Measurements from ENCODE around the gene ANXA9. TPM values are rescaled to one million over a fixed set of nuclear protein-coding genes. Genes with fewer than 3 reads are reported as not detected.

ANXA9 gene
- total RNA-seq, 1 experiment from 2014 or later = 0.25 TPM

- DNase-seq (ENCODE audit: low read depth) = no peak
Observed at GRCh38 chr1:151003180-151003579, 21.1 kb downstream of the ANXA9 start.

GRCh38 chr1:151005729-151006319 is 23.7 kb downstream of the ANXA9 start:
- no peak for DNase-seq (ENCODE audit: low read depth)

GRCh38 chr1:151006327-151007052 is 24.4 kb downstream of the ANXA9 start, which contains the start of gene MINDY1:
MINDY1 (minus strand) TSS chr1:151006902; CDS start chr1:151002617, 4,285 bp downstream.
- DNase-seq (ENCODE audit: low read depth) = peak; percentile 92

GRCh38 chr1:151007853-151008243 is 25.8 kb downstream of the ANXA9 start:
- DNase-seq (ENCODE audit: low read depth) = no peak

GRCh38 chr1:151008244-151009205 is 26.4 kb downstream of the ANXA9 start, which contains the start of gene PRUNE1:
PRUNE1 (plus strand) TSS chr1:151008449; CDS start chr1:151008633, 184 bp downstream.
- peak; percentile 98 for DNase-seq (ENCODE audit: low read depth)

GRCh38 chr1:151009206-151009587 is 27.1 kb downstream of the ANXA9 start:
- no peak for DNase-seq (ENCODE audit: low read depth)

GRCh38 chr1:151009674-151010345 is 27.7 kb downstream of the ANXA9 start:
- no peak for DNase-seq (ENCODE audit: low read depth)

- no peak for DNase-seq (ENCODE audit: low read depth)
Observed at GRCh38 chr1:151010346-151010726, 28.2 kb downstream of the ANXA9 start.

- no peak for DNase-seq (ENCODE audit: low read depth)
Observed at GRCh38 chr1:151011154-151011850, 29.2 kb downstream of the ANXA9 start.

GRCh38 chr1:151012684-151013471 is 30.8 kb downstream of the ANXA9 start:
- no peak for DNase-seq (ENCODE audit: low read depth)

- DNase-seq (ENCODE audit: low read depth) = no peak
Observed at GRCh38 chr1:151013518-151013917, 31.4 kb downstream of the ANXA9 start.

GRCh38 chr1:151024540-151025146 is 42.6 kb downstream of the ANXA9 start:
- DNase-seq (ENCODE audit: low read depth) = peak; percentile 60

- no peak for DNase-seq (ENCODE audit: low read depth)
Observed at GRCh38 chr1:151026460-151026859, 44.4 kb downstream of the ANXA9 start.

- DNase-seq (ENCODE audit: low read depth) = no peak
Observed at GRCh38 chr1:151032164-151032563, 50.1 kb downstream of the ANXA9 start.

GRCh38 chr1:151035167-151035566 is 53.1 kb downstream of the ANXA9 start:
- DNase-seq (ENCODE audit: low read depth) = no peak

- no peak for DNase-seq (ENCODE audit: low read depth)
Observed at GRCh38 chr1:151036356-151036755, 54.3 kb downstream of the ANXA9 start, which contains the start of gene BNIPL. BNIPL (plus strand) TSS chr1:151036586; CDS start chr1:151036726, 140 bp downstream.

GRCh38 chr1:151037032-151037431 is 54.9 kb downstream of the ANXA9 start:
- no peak for DNase-seq (ENCODE audit: low read depth)

GRCh38 chr1:151039521-151039920 is 57.4 kb downstream of the ANXA9 start:
- DNase-seq (ENCODE audit: low read depth) = no peak

- no peak for DNase-seq (ENCODE audit: low read depth)
Observed at GRCh38 chr1:151043163-151043562, 61.1 kb downstream of the ANXA9 start.

Measured in M059J (cell line).